A673 (cell line): ENCODE data around the gene HOXA1. TPM values are rescaled to one million over a fixed set of nuclear protein-coding genes. Genes with fewer than 3 reads are reported as not detected.

Experiments
- BruUV-seq: library from RNA; stranded (reverse); fragments of 400-500 nt; replicated peaks from 2 replicates; lab custom pipeline; 2021; lab: Mats Ljungman, UMichigan
- CTCF ChIA-PET: fragments of 300-600 bp; sonication (Branson Sonifier 250); formaldehyde crosslinking; loops from one replicate; lab custom pipeline; 2022; ENCODE audit warnings: antibody characterized with exemption; lab: Charles Lee
- POLR2A ChIA-PET: fragments of 300-600 bp; sonication (Branson Sonifier 250); formaldehyde crosslinking; loops from one replicate; lab custom pipeline; 2022; ENCODE audit warnings: antibody characterized with exemption; ENCODE audit not compliant: low non-redundant PET; lab: Charles Lee
- DNase-seq: peaks from one replicate; pipeline ENCODE4 v3.0.0-alpha.2; 2015; ENCODE audit warnings: low spot score
- H3K27ac ChIP-seq: fragments of 200-600 bp; sonication (generic); 2 replicates; pipeline ENCODE4 v1.5.1; 2016; ENCODE audit warnings: mixed run types, low read depth, mild to moderate bottlenecking, mixed read lengths, antibody characterized with exemption, low read length; ENCODE audit not compliant: poor library complexity, severe bottlenecking
- H3K27me3 ChIP-seq: fragments of 200-600 bp; sonication (generic); replicated peaks from 2 replicates; pipeline ENCODE4 v1.6.1; 2017; ENCODE audit warnings: mixed run types, low read depth, mild to moderate bottlenecking, mixed read lengths, antibody characterized with exemption, low read length; ENCODE audit not compliant: insufficient read depth, poor library complexity
- H3K36me3 ChIP-seq: fragments of 200-600 bp; sonication (generic); 2 replicates; pipeline ENCODE4 v1.6.1; 2016; ENCODE audit warnings: mixed run types, mild to moderate bottlenecking, mixed read lengths, antibody characterized with exemption, low read length; ENCODE audit not compliant: insufficient read depth, poor library complexity, severe bottlenecking
- H3K4me1 ChIP-seq: fragments of 200-600 bp; sonication (generic); 2 replicates; pipeline ENCODE4 v1.6.1; 2017; ENCODE audit warnings: mixed run types, mild to moderate bottlenecking, mixed read lengths, antibody characterized with exemption, low read length; ENCODE audit not compliant: insufficient read depth, poor library complexity, severe bottlenecking
- H3K4me3 ChIP-seq: fragments of 200-600 bp; sonication (generic); 2 replicates; pipeline ENCODE4 v1.5.1; 2016; ENCODE audit warnings: low read depth, mixed run types, mild to moderate bottlenecking, mixed read lengths, low read length; ENCODE audit not compliant: poor library complexity, severe bottlenecking
- H3K9me3 ChIP-seq: fragments of 200-600 bp; sonication (generic); 2 replicates; pipeline ENCODE4 v1.6.1; 2016; ENCODE audit warnings: mixed run types, low read depth, mild to moderate bottlenecking, mixed read lengths, antibody characterized with exemption, low read length; ENCODE audit not compliant: poor library complexity, severe bottlenecking
- EZH2 ChIP-seq: fragments of 200-600 bp; sonication (generic); IDR thresholded peaks from 2 replicates; pipeline ENCODE4 v1.6.1; 2017; ENCODE audit warnings: borderline replicate concordance, low read depth, mild to moderate bottlenecking, mixed read lengths, antibody characterized with exemption, low read length; ENCODE audit not compliant: poor library complexity, severe bottlenecking
- intact Hi-C: fragments of 100-400 bp; cut with micrococcal nuclease; formaldehyde crosslinking; loops from one replicate; pipeline ENCODE4 v1.10.0; 2022; ENCODE audit not compliant: unreplicated experiment
- total RNA-seq: library from RNA; stranded (reverse); gene quantifications from 2 replicates; pipeline ENCODE4 v1.2.3, GENCODE V29; 2021
- TF ChIP-seq, protein P1 (sequence below): fragments of 300-800, 200-600 bp; sonication (generic); conservative IDR thresholded peaks from 2 replicates; pipeline ENCODE4 v1.5.1; 2017; ENCODE audit warnings: low read depth, mild to moderate bottlenecking, antibody characterized with exemption, low read length, moderate library complexity, mixed read lengths

Gene HOXA1
- total RNA-seq, 1 experiment from 2014 or later, result not detected

DNA sequence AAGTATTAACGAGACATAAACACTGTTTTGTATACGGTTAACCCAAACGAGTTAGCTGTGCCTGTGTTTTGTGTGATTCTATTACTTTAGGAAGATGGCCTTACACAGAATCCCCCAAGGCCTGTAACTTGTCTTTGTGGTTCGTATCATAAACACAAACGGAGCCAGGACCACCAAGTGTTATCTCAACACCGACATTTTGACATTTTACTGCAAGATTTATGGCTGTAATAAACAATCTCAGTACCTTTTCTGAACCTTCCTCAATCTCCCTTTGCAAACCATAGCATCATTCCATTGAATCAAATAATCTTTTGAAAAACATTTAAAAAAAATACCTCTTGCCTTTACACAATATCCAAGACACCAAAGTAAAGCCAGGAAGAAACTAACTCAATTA, 37.2 kb upstream of the HOXA1 start:
- Histone ChIP-seq H3K27ac (no peak overlapping the region), H3K4me1 (no peaks in the 10 kb centered on the region), H3K4me3 (no peak overlapping the region), H3K27me3 (peaks cover 100% of the 10 kb centered on the region), H3K9me3 (no peaks in the 10 kb centered on the region), H3K36me3 (no peaks in the 10 kb centered on the region)
- no TSS peak for BruUV-seq
- TF ChIP-seq, protein P1, sequence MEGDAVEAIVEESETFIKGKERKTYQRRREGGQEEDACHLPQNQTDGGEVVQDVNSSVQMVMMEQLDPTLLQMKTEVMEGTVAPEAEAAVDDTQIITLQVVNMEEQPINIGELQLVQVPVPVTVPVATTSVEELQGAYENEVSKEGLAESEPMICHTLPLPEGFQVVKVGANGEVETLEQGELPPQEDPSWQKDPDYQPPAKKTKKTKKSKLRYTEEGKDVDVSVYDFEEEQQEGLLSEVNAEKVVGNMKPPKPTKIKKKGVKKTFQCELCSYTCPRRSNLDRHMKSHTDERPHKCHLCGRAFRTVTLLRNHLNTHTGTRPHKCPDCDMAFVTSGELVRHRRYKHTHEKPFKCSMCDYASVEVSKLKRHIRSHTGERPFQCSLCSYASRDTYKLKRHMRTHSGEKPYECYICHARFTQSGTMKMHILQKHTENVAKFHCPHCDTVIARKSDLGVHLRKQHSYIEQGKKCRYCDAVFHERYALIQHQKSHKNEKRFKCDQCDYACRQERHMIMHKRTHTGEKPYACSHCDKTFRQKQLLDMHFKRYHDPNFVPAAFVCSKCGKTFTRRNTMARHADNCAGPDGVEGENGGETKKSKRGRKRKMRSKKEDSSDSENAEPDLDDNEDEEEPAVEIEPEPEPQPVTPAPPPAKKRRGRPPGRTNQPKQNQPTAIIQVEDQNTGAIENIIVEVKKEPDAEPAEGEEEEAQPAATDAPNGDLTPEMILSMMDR, result no peak
- TF ChIP-seq EZH2, result no peak
- DNase-seq, result no peak
- ChIA-PET CTCF (no interaction called here), POLR2A (no interaction called here)
- intact Hi-C loops, result no loop called here

DNA sequence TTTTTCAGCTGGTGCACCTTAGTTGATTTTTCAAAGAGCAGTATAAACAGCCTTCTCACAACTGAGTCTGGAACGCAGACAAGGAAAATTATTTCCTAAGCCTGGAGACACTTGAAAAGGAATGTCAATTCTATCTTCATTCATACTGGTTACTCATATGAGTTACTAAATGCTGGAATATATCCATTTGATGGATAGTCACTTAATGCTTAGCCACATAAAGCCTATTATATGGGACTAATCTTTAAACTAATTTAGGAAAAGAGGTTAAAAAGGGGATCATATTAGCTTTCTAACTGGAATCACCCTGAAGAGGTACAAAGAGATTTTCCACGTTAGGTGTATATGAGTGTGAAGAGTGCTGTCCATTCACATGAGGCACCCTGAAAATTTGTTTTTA, 36.4 kb upstream of the HOXA1 start:
- ChIA-PET CTCF (no interaction called here), POLR2A (no interaction called here)
- Histone ChIP-seq H3K27ac (no peak overlapping the region), H3K36me3 (no peaks in the 10 kb centered on the region), H3K4me1 (no peaks in the 10 kb centered on the region), H3K27me3 (peaks cover 100% of the 10 kb centered on the region), H3K9me3 (no peaks in the 10 kb centered on the region), H3K4me3 (no peak overlapping the region)
- no TSS peak for BruUV-seq
- TF ChIP-seq EZH2, result no peak
- TF ChIP-seq, protein P1, result no peak
- DNase-seq, result no peak
- intact Hi-C loops, result no loop called here

- Histone ChIP-seq H3K36me3 (no peaks in the 10 kb centered on the region), H3K4me3 (peak overlapping the region; percentile 38), H3K27ac (no peak overlapping the region), H3K27me3 (peaks cover 100% of the 10 kb centered on the region), H3K9me3 (no peaks in the 10 kb centered on the region), H3K4me1 (no peaks in the 10 kb centered on the region)
- TF ChIP-seq EZH2, result no peak
- TF ChIP-seq, protein P1, result no peak
- no TSS peak for BruUV-seq
- no peak for DNase-seq
- intact Hi-C loops, result no loop called here
- POLR2A ChIA-PET, result no interaction called here
- CTCF ChIA-PET, result no interaction called here
These were observed 35.6 kb upstream of the HOXA1 start for GRCh38 chr7:27131390-27131819.
